Central memory CD8-positive, alpha-beta T cell (primary cell): ENCODE results near the gene NDUFS7.

ENCODE experiments used
- ATAC-seq: fragments of 150-1000 bp; cut with Tn5 transposase; replicated peaks from 2 replicates; pipeline ENCODE4 v1.10.0; 2022; ENCODE audit warnings: mild to moderate bottlenecking, moderate FRiP score, moderate number of reproducible peaks; ENCODE audit not compliant: poor library complexity, severe bottlenecking; ENCODE audit errors: extremely low read depth
- DNase-seq, 2 donors: peaks; one replicate each; pipeline ENCODE4 v3.0.0; 2021; ENCODE audit warnings: low spot score in 2 of 2
- H3K27ac Mint-ChIP-seq: one replicate; pipeline ENCODE4 v1.8.0; 2022; ENCODE audit warnings: low read depth, mild to moderate bottlenecking, moderate library complexity, mixed read lengths
- H3K27me3 Mint-ChIP-seq: one replicate; pipeline ENCODE4 v1.8.0; 2022; ENCODE audit warnings: mixed read lengths
- H3K36me3 Mint-ChIP-seq: one replicate; pipeline ENCODE4 v1.8.0; 2022; ENCODE audit warnings: mild to moderate bottlenecking, moderate library complexity, mixed read lengths; ENCODE audit not compliant: insufficient read depth
- H3K4me1 Mint-ChIP-seq: one replicate; pipeline ENCODE4 v1.8.0; 2022; ENCODE audit warnings: mixed read lengths
- H3K4me3 Mint-ChIP-seq: one replicate; pipeline ENCODE4 v1.8.0; 2022; ENCODE audit warnings: mild to moderate bottlenecking, moderate library complexity, mixed read lengths
- H3K9me3 Mint-ChIP-seq: one replicate; pipeline ENCODE4 v1.8.0; 2022; ENCODE audit warnings: mixed read lengths

Gene NDUFS7

DNA sequence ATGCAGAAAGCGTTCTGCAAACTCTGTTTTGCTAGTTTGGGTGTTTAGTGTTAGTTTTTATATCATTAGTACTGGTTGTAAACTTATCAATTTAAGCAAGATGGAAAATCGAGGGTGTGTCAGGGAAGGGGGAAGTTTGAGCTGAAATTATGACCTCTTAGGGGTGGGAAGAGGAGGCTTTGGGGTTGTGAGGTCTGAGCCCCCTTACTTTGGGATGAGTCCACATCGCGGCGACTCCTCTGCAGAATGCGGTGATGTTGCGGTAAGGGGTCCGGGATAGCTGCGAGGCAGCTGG, 743 bp upstream of the NDUFS7 start:
- Mint-ChIP-seq H3K27me3 (peaks cover 10% of the 10 kb centered on the region), H3K4me1 (peaks cover 18% of the 10 kb centered on the region), H3K9me3 (peaks cover 5% of the 10 kb centered on the region), H3K27ac (peak overlapping the region; percentile 100), H3K36me3 (peaks cover 22% of the 10 kb centered on the region), H3K4me3 (peak overlapping the region; percentile 99)
- ATAC-seq: no peak
- DNase-seq: no peak

DNA sequence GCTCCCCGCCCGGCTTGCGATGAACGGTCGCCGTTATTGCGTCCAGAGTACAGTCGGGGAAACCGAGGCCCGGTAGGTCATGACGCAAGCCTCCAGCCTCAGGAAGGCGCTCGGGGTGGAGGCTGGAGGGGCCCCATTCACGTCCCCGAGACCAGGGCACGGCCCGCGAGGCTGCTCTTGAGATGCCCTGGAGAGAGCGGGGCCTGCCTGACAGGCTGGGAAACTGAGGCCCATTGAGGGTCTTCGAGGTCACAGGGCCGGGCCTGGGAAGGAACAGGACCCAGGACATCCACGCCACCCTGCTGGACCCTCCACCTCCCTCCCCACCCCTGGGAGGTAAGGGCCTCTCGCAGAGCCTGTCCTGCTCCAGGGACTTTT, 367 bp downstream of the NDUFS7 start:
- Mint-ChIP-seq H3K27me3 (peaks cover 10% of the 10 kb centered on the region), H3K27ac (peak overlapping the region; percentile 100), H3K4me1 (peaks cover 18% of the 10 kb centered on the region), H3K9me3 (peaks cover 5% of the 10 kb centered on the region), H3K36me3 (peaks cover 22% of the 10 kb centered on the region), H3K4me3 (peak overlapping the region; percentile 99)
- ATAC-seq (no peak), DNase-seq (no peak)

DNA sequence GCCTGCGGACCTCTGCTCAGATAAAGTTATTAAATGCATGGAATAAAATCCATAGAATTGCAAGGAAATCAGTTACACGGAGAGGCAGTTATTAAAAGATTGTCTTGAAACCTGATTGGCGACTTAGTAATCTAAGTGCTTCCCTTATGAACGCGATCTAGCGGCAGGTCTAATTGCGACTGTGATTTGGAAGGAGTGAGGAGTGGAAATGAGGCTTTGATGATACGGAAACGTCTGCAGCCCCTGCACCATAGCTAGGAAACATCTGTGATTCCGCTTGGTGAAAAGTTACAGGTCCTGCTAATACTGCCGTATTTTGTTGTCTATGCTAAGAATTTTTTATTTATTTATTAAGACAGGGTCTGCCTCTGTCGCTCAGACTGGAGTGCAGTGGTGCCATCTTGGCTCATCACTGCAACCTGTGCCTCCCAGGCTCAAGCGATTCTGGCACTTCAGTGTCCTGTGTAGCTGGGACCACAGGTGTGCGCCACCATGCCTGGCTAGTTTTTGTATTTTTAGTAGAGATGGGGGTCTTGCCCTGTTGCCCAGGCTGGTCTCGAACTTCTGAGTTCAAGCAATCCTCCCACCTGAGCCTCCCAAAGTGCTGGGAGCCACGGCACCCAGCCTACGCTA, 887 bp downstream of the NDUFS7 start:
- no peak for DNase-seq
- peak overlapping the region; percentile 99 for H3K4me3 Mint-ChIP-seq
- peaks cover 18% of the 10 kb centered on the region for H3K4me1 Mint-ChIP-seq
- no peak for ATAC-seq
- H3K27ac Mint-ChIP-seq: peak overlapping the region; percentile 100
- peaks cover 23% of the 10 kb centered on the region for H3K36me3 Mint-ChIP-seq
- H3K9me3 Mint-ChIP-seq: peaks cover 5% of the 10 kb centered on the region
- H3K27me3 Mint-ChIP-seq: peaks cover 10% of the 10 kb centered on the region

DNA sequence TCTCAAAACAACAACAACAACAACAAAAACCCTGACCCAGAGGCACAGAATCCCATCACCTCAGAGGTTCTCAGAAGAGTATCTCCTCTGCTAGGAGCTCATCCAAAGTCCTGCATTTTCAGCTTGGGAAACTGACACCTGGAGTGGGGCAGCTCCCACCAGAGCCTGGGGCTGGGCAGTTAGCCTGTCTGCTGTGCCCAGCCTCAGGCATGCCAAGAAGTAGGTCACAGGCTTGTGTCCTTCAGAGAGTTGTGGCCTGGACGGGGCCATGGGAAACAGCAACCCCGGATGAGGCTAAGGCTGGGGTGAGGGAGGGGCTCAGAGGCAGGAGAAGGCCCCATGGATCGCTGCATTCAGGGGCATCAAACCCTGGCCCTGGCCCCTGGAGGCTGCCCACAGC, 2.1 kb downstream of the NDUFS7 start:
- no peak for ATAC-seq
- Mint-ChIP-seq H3K36me3 (peaks cover 24% of the 10 kb centered on the region), H3K27me3 (peaks cover 10% of the 10 kb centered on the region), H3K4me1 (peaks cover 18% of the 10 kb centered on the region), H3K27ac (no peak overlapping the region), H3K9me3 (peaks cover 5% of the 10 kb centered on the region), H3K4me3 (no peak overlapping the region)
- DNase-seq: no peak

DNA sequence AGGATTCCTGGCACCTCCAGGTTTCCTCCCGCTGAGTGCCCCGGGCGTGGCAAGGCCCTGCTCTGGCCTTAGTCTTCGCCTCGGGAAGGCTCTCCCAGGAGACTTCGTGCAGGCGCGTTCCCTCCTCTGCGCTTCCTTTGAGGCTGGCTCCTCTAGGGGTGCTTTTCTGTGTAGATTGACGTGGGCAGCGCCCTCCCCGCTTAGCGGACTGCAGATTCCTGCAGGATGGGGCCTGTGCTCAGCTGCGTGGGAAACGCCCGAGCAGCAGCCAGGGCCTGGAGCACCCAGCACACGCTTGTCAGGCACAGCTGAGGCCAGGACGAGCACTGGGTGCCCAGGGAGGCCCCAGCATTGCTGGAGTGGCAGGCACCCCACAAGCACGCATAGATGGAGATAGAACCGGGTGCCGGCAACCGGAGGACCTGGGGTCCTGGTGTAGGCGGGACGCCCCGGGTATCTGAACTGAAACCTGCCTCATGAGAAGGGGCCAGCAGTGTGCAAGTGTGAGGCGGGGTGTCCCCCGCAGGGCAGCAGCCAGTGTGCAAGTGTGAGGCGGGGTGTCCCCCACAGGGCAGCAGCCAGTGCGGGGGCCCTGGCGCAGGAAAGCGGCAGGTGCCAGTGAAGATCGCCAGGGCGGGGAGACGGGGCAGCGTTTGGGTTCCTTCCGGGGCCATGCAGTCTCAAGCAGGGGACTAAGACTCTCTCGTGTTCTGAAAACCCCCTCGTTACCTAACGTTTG, 3.4 kb downstream of the NDUFS7 start:
- Mint-ChIP-seq H3K4me1 (peaks cover 18% of the 10 kb centered on the region), H3K9me3 (peaks cover 5% of the 10 kb centered on the region), H3K36me3 (peaks cover 36% of the 10 kb centered on the region), H3K4me3 (no peak overlapping the region), H3K27me3 (peaks cover 10% of the 10 kb centered on the region), H3K27ac (no peak overlapping the region)
- DNase-seq (no peak), ATAC-seq (no peak)

DNA sequence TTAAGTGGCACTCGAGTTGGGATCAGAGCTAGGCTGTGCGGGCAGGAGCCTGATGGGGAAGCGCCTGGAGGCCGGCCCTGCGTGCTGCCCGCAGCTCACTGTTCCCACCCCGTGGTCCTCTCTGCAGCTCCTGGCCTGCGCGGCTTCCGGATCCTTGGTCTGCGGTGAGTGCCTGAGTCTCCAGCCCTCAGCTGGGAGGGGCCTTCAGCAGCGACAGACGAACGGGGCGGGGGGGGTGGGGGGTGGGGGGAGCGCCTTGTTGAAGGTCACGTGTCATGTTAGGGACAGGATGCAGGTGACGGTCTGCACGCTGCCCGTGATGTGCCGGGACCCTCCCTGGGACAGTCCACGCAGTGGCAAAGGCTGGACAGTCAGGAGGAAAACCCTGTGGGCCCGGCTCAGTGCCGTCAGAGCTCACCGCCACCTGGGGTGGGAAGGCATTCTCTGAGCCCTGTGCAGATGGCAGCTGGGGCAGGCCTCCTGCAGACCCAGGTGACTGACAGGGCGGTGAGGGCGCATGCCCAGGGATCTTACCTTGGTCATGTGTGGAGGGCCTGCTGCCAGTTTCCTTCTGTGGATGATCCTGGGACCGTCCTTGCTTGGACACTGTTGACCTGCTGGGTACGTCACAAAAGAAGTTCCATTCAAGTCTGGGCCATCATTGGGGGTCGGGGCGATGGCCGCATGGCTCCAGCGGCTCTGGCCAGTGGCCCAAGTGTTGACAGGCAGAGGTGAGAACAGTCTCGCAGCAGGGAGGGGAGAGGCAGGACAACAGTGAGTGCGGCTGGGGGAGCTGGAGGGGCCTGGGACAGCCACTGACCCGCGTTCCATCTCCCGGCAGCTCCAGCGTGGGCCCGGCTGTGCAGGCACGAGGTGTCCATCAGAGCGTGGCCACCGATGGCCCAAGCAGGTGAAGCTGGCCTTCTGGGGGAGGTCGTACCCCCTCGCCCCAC, 4.3 kb downstream of the NDUFS7 start:
- no peak overlapping the region for H3K4me3 Mint-ChIP-seq
- peaks cover 15% of the 10 kb centered on the region for H3K4me1 Mint-ChIP-seq
- peaks cover 35% of the 10 kb centered on the region for H3K36me3 Mint-ChIP-seq
- DNase-seq (no peak), ATAC-seq (no peak)
- peaks cover 5% of the 10 kb centered on the region for H3K9me3 Mint-ChIP-seq
- H3K27me3 Mint-ChIP-seq: peaks cover 8% of the 10 kb centered on the region
- H3K27ac Mint-ChIP-seq: no peak overlapping the region

DNA sequence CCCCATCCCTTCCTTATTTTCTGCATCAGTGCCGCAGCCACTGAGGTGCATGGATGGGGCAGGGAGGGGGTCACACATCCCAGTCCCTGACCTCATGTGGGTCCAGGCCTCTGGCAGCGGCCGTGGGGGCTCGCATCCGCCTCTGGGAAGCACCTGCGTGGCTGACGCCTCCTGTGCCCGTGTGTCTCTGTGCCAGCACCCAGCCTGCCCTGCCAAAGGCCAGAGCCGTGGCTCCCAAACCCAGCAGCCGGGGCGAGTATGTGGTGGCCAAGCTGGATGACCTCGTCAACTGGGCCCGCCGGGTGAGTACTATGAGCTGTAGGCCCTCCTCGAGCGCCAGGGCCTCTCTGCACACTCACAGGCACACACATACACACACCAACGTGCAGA, 4.9 kb downstream of the NDUFS7 start:
- DNase-seq: no peak
- ATAC-seq: no peak
- H3K27ac Mint-ChIP-seq: no peak overlapping the region
- H3K27me3 Mint-ChIP-seq: peaks cover 2% of the 10 kb centered on the region
- no peak overlapping the region for H3K4me3 Mint-ChIP-seq
- H3K4me1 Mint-ChIP-seq: peaks cover 8% of the 10 kb centered on the region
- H3K36me3 Mint-ChIP-seq: peaks cover 32% of the 10 kb centered on the region
- no peaks in the 10 kb centered on the region for H3K9me3 Mint-ChIP-seq

DNA sequence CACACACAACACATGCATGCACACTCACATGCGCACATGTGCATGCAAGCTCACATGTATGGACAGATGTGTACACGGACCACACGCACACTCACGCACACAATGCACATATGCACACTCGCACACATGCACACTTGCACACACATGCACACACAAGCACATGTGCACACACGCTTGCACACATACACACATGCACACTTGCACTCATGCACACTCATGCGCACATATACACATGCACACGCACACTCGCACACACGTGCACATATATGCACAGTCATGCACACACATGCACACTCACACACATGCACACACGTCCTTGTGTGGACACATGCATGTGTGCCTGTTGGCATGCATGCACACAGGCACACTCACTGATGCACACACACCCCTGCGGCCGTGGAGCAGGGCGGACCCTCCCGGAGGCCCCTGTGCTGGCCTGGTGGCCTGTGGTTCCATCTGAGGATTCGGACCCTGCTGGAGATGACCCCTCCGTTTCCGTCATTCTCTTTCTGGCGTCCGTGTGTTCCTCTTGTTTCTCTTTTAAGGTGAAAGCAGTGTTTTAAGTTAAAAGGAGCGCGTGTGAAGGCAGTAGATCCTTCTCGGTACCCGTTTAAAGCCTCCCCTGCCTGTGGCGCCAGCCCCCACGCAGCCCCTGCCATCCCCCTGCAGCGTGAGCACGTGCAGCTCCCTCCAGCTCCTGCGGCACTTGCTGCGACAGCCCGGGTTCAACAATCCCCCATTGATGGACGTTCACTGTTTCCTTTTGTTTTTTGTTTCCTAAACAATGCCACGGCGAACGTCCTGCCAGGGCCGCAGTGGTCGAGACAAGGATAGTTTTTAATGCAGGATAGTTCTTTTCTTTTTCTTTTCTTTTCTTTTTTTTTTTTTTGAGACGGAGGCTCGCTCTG, 5.6 kb downstream of the NDUFS7 start:
- no peaks in the 10 kb centered on the region for H3K9me3 Mint-ChIP-seq
- no peak for DNase-seq
- H3K4me1 Mint-ChIP-seq: peaks cover 5% of the 10 kb centered on the region
- no peaks in the 10 kb centered on the region for H3K27me3 Mint-ChIP-seq
- no peak for ATAC-seq
- peaks cover 31% of the 10 kb centered on the region for H3K36me3 Mint-ChIP-seq
- H3K27ac Mint-ChIP-seq: no peak overlapping the region
- H3K4me3 Mint-ChIP-seq: no peak overlapping the region

DNA sequence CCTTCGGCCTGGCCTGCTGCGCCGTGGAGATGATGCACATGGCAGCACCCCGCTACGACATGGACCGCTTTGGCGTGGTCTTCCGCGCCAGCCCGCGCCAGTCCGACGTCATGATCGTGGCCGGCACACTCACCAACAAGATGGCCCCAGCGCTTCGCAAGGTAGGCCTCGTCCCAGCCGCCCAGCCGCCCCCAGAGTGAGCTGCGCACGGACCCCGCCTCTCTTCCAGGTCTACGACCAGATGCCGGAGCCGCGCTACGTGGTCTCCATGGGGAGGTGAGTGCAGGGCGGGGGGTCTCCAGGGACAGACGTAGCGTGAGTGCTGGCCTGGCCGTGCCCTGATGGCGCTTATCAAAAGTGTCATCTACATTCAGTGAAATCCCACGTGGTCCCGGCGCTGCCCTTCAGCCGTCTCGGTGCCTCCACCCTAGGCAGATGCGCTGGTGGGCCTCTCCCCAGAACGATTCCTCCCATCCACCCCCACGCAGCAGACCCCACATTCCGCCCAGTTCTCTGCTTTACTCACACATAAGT, 7.2 kb downstream of the NDUFS7 start:
- Mint-ChIP-seq H3K9me3 (no peaks in the 10 kb centered on the region), H3K27ac (no peak overlapping the region), H3K27me3 (no peaks in the 10 kb centered on the region), H3K4me3 (no peak overlapping the region), H3K36me3 (peaks cover 28% of the 10 kb centered on the region), H3K4me1 (no peaks in the 10 kb centered on the region)
- no peak for DNase-seq
- ATAC-seq: no peak

DNA sequence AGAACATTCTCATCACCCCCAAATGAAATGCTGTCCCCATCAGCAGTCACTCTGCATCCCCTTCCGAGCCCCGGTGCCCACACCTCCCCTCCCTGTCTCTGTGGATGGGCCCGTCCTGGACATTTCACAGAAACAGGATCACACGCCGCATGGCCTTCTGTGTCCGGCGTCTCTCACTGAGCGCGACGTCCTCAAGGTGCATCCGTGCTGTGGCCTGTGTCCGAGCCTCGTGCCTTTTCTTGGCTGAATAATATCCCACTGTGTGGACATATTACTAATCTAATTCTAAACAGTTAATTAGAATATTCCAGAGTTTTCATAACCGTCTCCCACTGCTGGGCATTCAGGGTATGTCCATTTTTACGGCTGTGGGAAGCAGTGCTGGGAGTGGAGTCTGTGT, 8.7 kb downstream of the NDUFS7 start:
- Mint-ChIP-seq H3K4me1 (no peaks in the 10 kb centered on the region), H3K27ac (no peak overlapping the region), H3K27me3 (no peaks in the 10 kb centered on the region), H3K4me3 (no peak overlapping the region), H3K36me3 (peaks cover 26% of the 10 kb centered on the region), H3K9me3 (no peaks in the 10 kb centered on the region)
- DNase-seq (no peak), ATAC-seq (no peak)

DNA sequence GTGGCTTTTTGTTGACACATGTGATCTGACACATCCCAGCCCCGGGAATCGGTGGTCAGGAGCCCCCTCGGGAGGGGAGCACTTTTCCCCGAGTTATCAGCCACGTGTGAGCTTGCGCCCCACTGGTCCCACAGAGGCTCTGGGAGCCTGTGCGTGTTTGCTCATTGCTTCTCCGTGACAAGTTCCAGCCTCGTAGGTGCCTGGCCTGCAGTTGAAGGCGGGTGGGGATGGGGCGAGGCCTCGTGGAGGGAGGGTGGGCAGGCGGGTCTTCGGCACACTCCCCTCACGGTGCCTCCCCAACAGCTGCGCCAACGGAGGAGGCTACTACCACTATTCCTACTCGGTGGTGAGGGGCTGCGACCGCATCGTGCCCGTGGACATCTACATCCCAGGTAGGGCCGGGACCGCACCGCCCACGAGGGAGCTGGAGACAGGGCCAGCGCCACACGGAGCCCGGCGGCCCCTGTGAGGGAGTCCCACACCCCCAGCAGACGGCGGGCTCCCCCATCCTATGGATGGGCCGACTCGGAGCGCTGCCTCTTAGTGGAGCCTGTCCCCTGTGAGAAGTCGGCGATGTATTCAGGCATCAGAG, 9.3 kb downstream of the NDUFS7 start:
- H3K27ac Mint-ChIP-seq: no peak overlapping the region
- H3K9me3 Mint-ChIP-seq: no peaks in the 10 kb centered on the region
- H3K4me1 Mint-ChIP-seq: no peaks in the 10 kb centered on the region
- H3K36me3 Mint-ChIP-seq: peaks cover 30% of the 10 kb centered on the region
- ATAC-seq (no peak), DNase-seq (no peak)
- H3K4me3 Mint-ChIP-seq: no peak overlapping the region
- H3K27me3 Mint-ChIP-seq: no peaks in the 10 kb centered on the region
